Stimulated activated effector memory CD8-positive, alpha-beta T cell treated with anti-CD3 and anti-CD28 coated beads, Interleukin-12 subunit alpha, Interleukin-12 subunit beta, amount 100 ng/mL, for 72 hours (primary cell): ENCODE results near the gene GHR.
"Not testable (repeated sequence)": the region's sequence is repeated elsewhere in the genome, so short reads cannot be mapped to it uniquely, and the experiment has no call there.

Source experiments
- ATAC-seq: fragments of 150-1000 bp; cut with Tn5 transposase; 2 replicates; pipeline ENCODE4 v1.10.0; 2021
- DNase-seq, 2 donors: peaks; one replicate each; pipeline ENCODE4 v3.0.0; 2021 to 2022; ENCODE audit warnings: low spot score in 2 of 2
- H3K27ac Mint-ChIP-seq: one replicate; pipeline ENCODE4 v1.8.0; 2022; ENCODE audit warnings: mild to moderate bottlenecking, mixed read lengths
- H3K36me3 Mint-ChIP-seq: one replicate; pipeline ENCODE4 v1.8.0; 2022; ENCODE audit warnings: mild to moderate bottlenecking, mixed read lengths
- H3K4me1 Mint-ChIP-seq: one replicate; pipeline ENCODE4 v1.8.0; 2022; ENCODE audit warnings: mixed read lengths
- H3K4me3 Mint-ChIP-seq: one replicate; pipeline ENCODE4 v1.8.0; 2022; ENCODE audit warnings: mild to moderate bottlenecking, mixed read lengths
- H3K9me3 Mint-ChIP-seq: one replicate; pipeline ENCODE4 v1.8.0; 2022; ENCODE audit warnings: mixed read lengths

Gene GHR

GRCh38 chr5:42643360-42643759 is 220.1 kb downstream of the GHR start:
- ATAC-seq (no peak), DNase-seq (no peak)
- no peaks in the 10 kb centered on the region for H3K9me3 Mint-ChIP-seq
- H3K36me3 Mint-ChIP-seq, result no peaks in the 10 kb centered on the region
- H3K4me3 Mint-ChIP-seq, result no peak overlapping the region
- no peak overlapping the region for H3K27ac Mint-ChIP-seq
- H3K4me1 Mint-ChIP-seq, result no peaks in the 10 kb centered on the region

- no peaks in the 10 kb centered on the region for H3K9me3 Mint-ChIP-seq
- no peaks in the 10 kb centered on the region for H3K36me3 Mint-ChIP-seq
- no peak for ATAC-seq
- H3K27ac Mint-ChIP-seq, result no peak overlapping the region
- DNase-seq, result no peak
- no peak overlapping the region for H3K4me3 Mint-ChIP-seq
- H3K4me1 Mint-ChIP-seq, result no peaks in the 10 kb centered on the region
Measured at GRCh38 chr5:42645138-42645537, 221.9 kb downstream of the GHR start.

- DNase-seq, result no peak
- Mint-ChIP-seq H3K36me3 (no peaks in the 10 kb centered on the region), H3K4me1 (no peaks in the 10 kb centered on the region), H3K27ac (no peak overlapping the region), H3K4me3 (no peak overlapping the region), H3K9me3 (no peaks in the 10 kb centered on the region)
- ATAC-seq, result no peak
Measured at GRCh38 chr5:42648036-42648435, 224.8 kb downstream of the GHR start.

GRCh38 chr5:42648915-42649314 is 225.7 kb downstream of the GHR start:
- Mint-ChIP-seq H3K27ac (no peak overlapping the region), H3K4me1 (no peaks in the 10 kb centered on the region)
- ATAC-seq, result no peak

DNA sequence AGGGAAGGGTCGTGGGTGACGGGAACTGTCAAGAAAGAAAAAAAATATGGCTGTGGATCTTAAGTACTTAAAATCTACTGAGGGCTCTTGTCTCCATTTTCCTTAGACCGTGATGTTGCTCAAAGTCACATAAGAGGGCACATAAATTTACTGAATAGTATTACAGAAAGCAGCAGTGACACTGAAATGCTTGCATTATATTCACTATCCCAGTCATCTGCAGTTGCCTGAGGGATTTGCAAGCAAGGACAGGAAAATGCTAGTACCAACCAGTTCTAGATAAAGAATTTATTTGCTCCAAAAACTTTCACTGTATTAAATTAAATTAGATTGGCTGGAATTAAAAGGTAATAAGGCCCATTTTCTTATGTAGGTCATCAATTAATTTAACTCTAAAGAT is 226.8 kb downstream of the GHR start:
- H3K27ac Mint-ChIP-seq, result no peak overlapping the region
- no peaks in the 10 kb centered on the region for H3K4me1 Mint-ChIP-seq
- H3K4me3 Mint-ChIP-seq, result no peak overlapping the region
- H3K9me3 Mint-ChIP-seq, result no peaks in the 10 kb centered on the region
- no peak for ATAC-seq
- DNase-seq, result no peak
- no peaks in the 10 kb centered on the region for H3K36me3 Mint-ChIP-seq

More at GRCh38 chr5:42648915-42649314, 225.7 kb downstream of the GHR start:
- H3K36me3 Mint-ChIP-seq, result no peaks in the 10 kb centered on the region
- H3K9me3 Mint-ChIP-seq, result no peaks in the 10 kb centered on the region
- no peak for DNase-seq
- no peak overlapping the region for H3K4me3 Mint-ChIP-seq

- H3K4me3 Mint-ChIP-seq, result no peak overlapping the region
- no peak overlapping the region for H3K27ac Mint-ChIP-seq
- ATAC-seq, result no peak
- no peaks in the 10 kb centered on the region for H3K4me1 Mint-ChIP-seq
- no peak for DNase-seq
- no peaks in the 10 kb centered on the region for H3K9me3 Mint-ChIP-seq
- no peaks in the 10 kb centered on the region for H3K36me3 Mint-ChIP-seq
Measured at GRCh38 chr5:42653705-42654104, 230.5 kb downstream of the GHR start.

- H3K36me3 Mint-ChIP-seq, result no peaks in the 10 kb centered on the region
- ATAC-seq, result no peak
- DNase-seq, result no peak
- no peak overlapping the region for H3K4me3 Mint-ChIP-seq
- H3K27ac Mint-ChIP-seq, result no peak overlapping the region
- H3K4me1 Mint-ChIP-seq, result no peaks in the 10 kb centered on the region
- H3K9me3 Mint-ChIP-seq, result no peaks in the 10 kb centered on the region
Measured at GRCh38 chr5:42654645-42655044, 231.4 kb downstream of the GHR start.

DNA sequence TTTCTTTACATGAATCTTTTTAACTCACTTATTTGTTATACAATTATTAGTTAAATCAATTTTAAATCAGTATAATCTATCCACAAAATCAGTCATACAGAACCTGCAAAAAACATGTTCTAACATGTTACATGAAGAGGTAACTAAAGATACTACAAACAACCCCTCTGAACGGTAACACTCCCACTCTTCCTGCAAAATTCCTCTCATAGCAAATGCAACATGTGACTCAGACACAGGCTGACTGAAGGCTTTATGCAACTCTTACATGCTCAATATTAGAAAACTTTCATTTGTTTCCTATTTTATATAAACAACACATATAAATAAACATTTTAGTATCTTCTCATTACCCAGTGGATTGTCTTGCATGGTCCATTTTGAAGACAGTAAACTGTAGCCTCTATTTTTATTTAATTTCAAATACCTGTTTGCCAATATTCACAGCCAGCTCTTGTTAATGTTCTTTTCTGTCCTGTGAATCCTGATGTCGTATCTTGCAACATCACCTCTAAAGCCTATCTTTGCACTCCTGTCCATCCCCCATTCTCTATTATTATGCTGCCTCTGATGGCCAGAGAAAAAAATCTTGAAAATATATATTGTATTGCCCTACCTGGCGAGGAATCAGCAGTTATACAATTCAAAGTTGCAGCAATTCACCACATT is 232.9 kb downstream of the GHR start:
- DNase-seq (no peak), ATAC-seq (no peak)
- Mint-ChIP-seq H3K9me3 (peaks cover 3% of the 10 kb centered on the region), H3K4me3 (no peak overlapping the region), H3K36me3 (no peaks in the 10 kb centered on the region), H3K4me1 (no peaks in the 10 kb centered on the region), H3K27ac (no peak overlapping the region)

- Mint-ChIP-seq H3K4me3 (no peak overlapping the region), H3K9me3 (peaks cover 3% of the 10 kb centered on the region), H3K4me1 (no peaks in the 10 kb centered on the region), H3K36me3 (no peaks in the 10 kb centered on the region), H3K27ac (no peak overlapping the region)
- DNase-seq, result no peak
- ATAC-seq, result no peak
Measured at GRCh38 chr5:42656651-42657015, 233.4 kb downstream of the GHR start.

GRCh38 chr5:42659869-42660268 is 236.6 kb downstream of the GHR start:
- H3K4me1 Mint-ChIP-seq, H3K36me3 Mint-ChIP-seq, H3K27ac Mint-ChIP-seq, H3K9me3 Mint-ChIP-seq, ATAC-seq, H3K4me3 Mint-ChIP-seq, DNase-seq: not testable (repeated sequence)

DNA sequence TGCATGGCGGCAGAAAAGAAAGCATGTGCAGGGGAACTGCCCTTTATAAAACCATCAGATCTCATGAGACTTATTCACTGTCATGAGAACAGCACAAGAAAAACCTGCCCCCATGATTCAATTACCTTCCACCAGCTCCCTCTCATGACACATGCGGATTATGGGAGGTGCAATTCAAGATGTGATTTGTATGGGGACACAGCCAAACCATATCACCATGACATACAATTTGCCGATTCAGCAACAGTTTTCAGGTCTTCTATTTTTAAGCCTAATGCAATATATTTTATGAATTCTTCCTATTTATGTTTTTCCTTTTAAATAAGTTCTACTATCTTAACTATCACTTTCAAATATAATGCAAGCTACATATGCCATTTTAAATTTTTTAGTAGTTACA is 242.6 kb downstream of the GHR start:
- Mint-ChIP-seq H3K9me3 (peaks cover under 1% of the 10 kb centered on the region), H3K27ac (no peak overlapping the region), H3K4me3 (no peak overlapping the region), H3K4me1 (no peaks in the 10 kb centered on the region), H3K36me3 (no peaks in the 10 kb centered on the region)
- ATAC-seq (no peak), DNase-seq (no peak)

DNA sequence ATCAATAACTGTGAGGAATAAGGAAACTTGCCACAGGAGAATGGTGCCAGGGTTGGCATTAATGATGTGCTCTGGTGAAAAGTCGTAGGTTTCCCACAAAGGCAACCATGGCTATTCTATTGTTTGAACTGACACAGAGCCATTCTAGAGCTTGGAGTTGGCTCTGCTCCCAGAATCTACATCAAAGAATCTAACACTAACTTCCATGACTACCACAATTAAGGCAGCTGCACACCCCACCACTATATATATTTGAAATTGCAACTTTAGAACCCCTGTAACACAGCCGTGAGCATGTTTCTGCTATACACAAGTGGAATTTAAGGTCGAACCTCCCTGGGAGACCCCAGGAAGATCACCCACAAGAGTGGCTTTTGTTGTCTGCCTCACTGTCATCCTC is 243.6 kb downstream of the GHR start:
- no peak for DNase-seq

GRCh38 chr5:42668254-42668653 is 245.0 kb downstream of the GHR start:
- Mint-ChIP-seq H3K4me3 (no peak overlapping the region), H3K27ac (no peak overlapping the region), H3K4me1 (no peaks in the 10 kb centered on the region), H3K9me3 (no peaks in the 10 kb centered on the region), H3K36me3 (no peaks in the 10 kb centered on the region)
- ATAC-seq (no peak), DNase-seq (no peak)

More for the DNA sequence above, 243.6 kb downstream of the GHR start:
- no peak overlapping the region for H3K4me3 Mint-ChIP-seq
- H3K36me3 Mint-ChIP-seq, result no peaks in the 10 kb centered on the region
- no peaks in the 10 kb centered on the region for H3K4me1 Mint-ChIP-seq
- no peak overlapping the region for H3K27ac Mint-ChIP-seq
- H3K9me3 Mint-ChIP-seq, result no peaks in the 10 kb centered on the region
- ATAC-seq, result no peak

- Mint-ChIP-seq H3K36me3 (no peaks in the 10 kb centered on the region), H3K9me3 (no peaks in the 10 kb centered on the region), H3K4me3 (no peak overlapping the region), H3K27ac (no peak overlapping the region), H3K4me1 (no peaks in the 10 kb centered on the region)
- ATAC-seq (no peak), DNase-seq (no peak)
Measured at GRCh38 chr5:42672925-42673324, 249.7 kb downstream of the GHR start.

- ATAC-seq (no peak), DNase-seq (no peak)
- Mint-ChIP-seq H3K9me3 (no peaks in the 10 kb centered on the region), H3K4me3 (no peak overlapping the region), H3K4me1 (no peaks in the 10 kb centered on the region), H3K27ac (no peak overlapping the region), H3K36me3 (no peaks in the 10 kb centered on the region)
Measured at GRCh38 chr5:42675602-42676001, 252.4 kb downstream of the GHR start.

- Mint-ChIP-seq H3K9me3 (no peaks in the 10 kb centered on the region), H3K36me3 (no peaks in the 10 kb centered on the region), H3K4me1 (no peaks in the 10 kb centered on the region), H3K4me3 (no peak overlapping the region), H3K27ac (no peak overlapping the region)
- DNase-seq (no peak), ATAC-seq (no peak)
Measured at GRCh38 chr5:42676362-42676761, 253.1 kb downstream of the GHR start.
